Sciatic nerve (tissue), 2 donors: ENCODE data around the gene SS18L1. TPM values are rescaled to one million over a fixed set of nuclear protein-coding genes. Genes with fewer than 3 reads are reported as not detected.
"Not testable (repeated sequence)": the region's sequence is repeated elsewhere in the genome, so short reads cannot be mapped to it uniquely, and the experiment has no call there.

Experiments
- ATAC-seq: fragments of 200-7000 bp; cut with Tn5 transposase; one replicate; pipeline ENCODE4 v1.9.1; 2020; ENCODE audit warnings: mild to moderate bottlenecking, moderate library complexity
- DNase-seq: peaks from one replicate; pipeline ENCODE4 v3.0.0-alpha.2; 2020; ENCODE audit warnings: low spot score
- intact Hi-C: fragments of 100-400 bp; cut with DNase I; formaldehyde crosslinking; loops from one replicate; pipeline ENCODE4 v1.14.2; 2022
- total RNA-seq: library from RNA; stranded (reverse); fragmentation: NEBNext Ultra II Directional; extraction: Animal tissue kit (Norgen Biotek cat#: 25700); gene quantifications from one replicate; pipeline ENCODE4 v1.2.1, GENCODE V29; 2021
- donor health status: DM: no; HTN: no; CAD: no.
- donor health status: DM: no; HTN: no; CAD: no.

SS18L1 gene
- total RNA-seq, 1 donor from 2014 or later = 18.9 TPM

GRCh38 chr20:62134735-62135231, 8.8 kb upstream of the SS18L1 start:
- intact Hi-C loops = no loop called here
- no peak for DNase-seq

GRCh38 chr20:62135573-62136266, 7.8 kb upstream of the SS18L1 start:
- no peak for DNase-seq
- intact Hi-C loops = no loop called here
- ATAC-seq = no peak

More at GRCh38 chr20:62134735-62135231, 8.8 kb upstream of the SS18L1 start:
- ATAC-seq = peak; percentile 27

GRCh38 chr20:62136283-62137091, 7.1 kb upstream of the SS18L1 start:
- intact Hi-C loops = no loop called here
- DNase-seq (peak; percentile 79), ATAC-seq (peak; percentile 63)

- DNase-seq (no peak), ATAC-seq (no peak)
- intact Hi-C loops = no loop called here
These were observed 6.5 kb upstream of the SS18L1 start for GRCh38 chr20:62137092-62137384.

GRCh38 chr20:62137478-62138203, 5.9 kb upstream of the SS18L1 start:
- no peak for ATAC-seq
- DNase-seq = no peak

GRCh38 chr20:62138204-62138543, 5.4 kb upstream of the SS18L1 start:
- ATAC-seq (no peak), DNase-seq (no peak)
- intact Hi-C loops = no loop called here

More at GRCh38 chr20:62137478-62138203, 5.9 kb upstream of the SS18L1 start:
- intact Hi-C loops = no loop called here

GRCh38 chr20:62138912-62139311, 4.7 kb upstream of the SS18L1 start:
- no peak for ATAC-seq
- DNase-seq = no peak
- intact Hi-C loops = no loop called here

GRCh38 chr20:62139636-62140035, 3.9 kb upstream of the SS18L1 start:
- no peak for ATAC-seq
- intact Hi-C loops = no loop called here
- DNase-seq = no peak

GRCh38 chr20:62141043-62141396, 2.5 kb upstream of the SS18L1 start:
- ATAC-seq (no peak), DNase-seq (no peak)
- intact Hi-C loops = no loop called here

GRCh38 chr20:62141397-62142251, 1.9 kb upstream of the SS18L1 start:
- ATAC-seq = no peak
- DNase-seq = no peak
- intact Hi-C loops = no loop called here

GRCh38 chr20:62142252-62143080, 1.1 kb upstream of the SS18L1 start:
- ATAC-seq (peak; percentile 10), DNase-seq (no peak)
- intact Hi-C loops = no loop called here

GRCh38 chr20:62143957-62144825, 622 bp downstream of the SS18L1 start:
- intact Hi-C loops = no loop called here
- DNase-seq = peak; percentile 70
- ATAC-seq = peak; percentile 41

- no peak for ATAC-seq
- DNase-seq = no peak
- intact Hi-C loops = no loop called here
These were observed 2.1 kb downstream of the SS18L1 start for GRCh38 chr20:62145688-62146018.

- no peak for ATAC-seq
- intact Hi-C loops = no loop called here
- no peak for DNase-seq
These were observed 2.6 kb downstream of the SS18L1 start for GRCh38 chr20:62146019-62146755.

- intact Hi-C loops = no loop called here
- ATAC-seq = no peak
- no peak for DNase-seq
These were observed 3.6 kb downstream of the SS18L1 start for GRCh38 chr20:62147125-62147524.

GRCh38 chr20:62147528-62147927, 4.0 kb downstream of the SS18L1 start:
- ATAC-seq = no peak
- no peak for DNase-seq
- intact Hi-C loops = no loop called here

- DNase-seq, ATAC-seq, intact Hi-C loops: not testable (repeated sequence)
These were observed 4.8 kb downstream of the SS18L1 start for GRCh38 chr20:62148383-62148782.
